Breast epithelium (tissue), 4 donors: Measurements from ENCODE around the gene SLC6A3. TPM values are rescaled to one million over a fixed set of nuclear protein-coding genes. Genes with fewer than 3 reads are reported as not detected.

Experiments used
- DNase-seq, 2 donors: peaks; one replicate each; pipeline ENCODE4 v3.0.0-alpha.2; 2019; ENCODE audit warnings: low spot score in 2 of 2
- H3K27ac ChIP-seq, 2 donors: fragments of 200-600 bp; sonication (generic) in 1 of 2; one replicate each; pipeline ENCODE4 v1.5.1; 2016 to 2019; ENCODE audit warnings: mild to moderate bottlenecking in 1 of 2
- H3K27me3 ChIP-seq, 2 donors: fragments of 200-600 bp; sonication (generic) in 1 of 2; one replicate each; pipeline versions ENCODE4 v1.5.1 to v1.6.0; 2017 to 2019; ENCODE audit warnings: control low read depth in 1 of 2, mild to moderate bottlenecking in 1 of 2
- H3K36me3 ChIP-seq: fragments of 200-600 bp; one replicate; pipeline ENCODE4 v1.5.1; 2019
- H3K4me1 ChIP-seq, 2 donors: fragments of 200-600 bp; sonication (generic); one replicate each; pipeline ENCODE4 v1.5.1; 2016 to 2019; ENCODE audit warnings: control low read depth in 1 of 2
- H3K4me3 ChIP-seq, 3 donors: fragments of 200-600 bp; sonication (generic); 1 replicate in 2 of 3; 2 replicates in 1 of 3; pipeline ENCODE4 v1.5.1; 2016 to 2019; ENCODE audit warnings: mild to moderate bottlenecking in 3 of 3, moderate library complexity in 2 of 3
- H3K9me3 ChIP-seq, 2 donors: fragments of 200-600 bp; sonication (generic) in 1 of 2; one replicate each; pipeline ENCODE4 v1.5.1; 2016 to 2019; ENCODE audit warnings: control low read depth in 1 of 2
- POLR2A ChIP-seq: fragments of 450-650 bp; IDR thresholded peaks from one replicate; pipeline ENCODE4 v1.6.1; 2016; ENCODE audit warnings: antibody characterized with exemption, mild to moderate bottlenecking, moderate library complexity
- POLR2AphosphoS5 ChIP-seq, 3 donors: sonication (generic); formaldehyde crosslinking; IDR thresholded peaks; one replicate each; pipeline ENCODE4 v1.6.1; 2017; ENCODE audit warnings: antibody characterized with exemption in 3 of 3
- intact Hi-C: fragments of 100-400 bp; cut with DNase I; formaldehyde crosslinking; loops from one replicate; pipeline ENCODE4 v1.15.1; 2023; ENCODE audit warnings: low total_unique reads
- total RNA-seq, 3 donors: library from RNA; depleted of rRNA; stranded (reverse); fragments of >200 nt; gene quantifications; one replicate each; pipeline ENCODE4 v1.1.0, GENCODE V29; 2016
- TF ChIP-seq, protein P1 (sequence below), 3 donors: fragments of 450-650 bp; IDR thresholded peaks; one replicate each; pipeline ENCODE4 v1.5.1; 2016 to 2017; ENCODE audit warnings: antibody characterized with exemption in 3 of 3, mild to moderate bottlenecking in 3 of 3, moderate library complexity in 3 of 3

The SLC6A3 gene
- total RNA-seq, 3 donors from 2014 or later = under 0.01 to 0.32 (median 0.15) TPM

- no peak overlapping the region for H3K27ac ChIP-seq
- TF ChIP-seq, protein P1, sequence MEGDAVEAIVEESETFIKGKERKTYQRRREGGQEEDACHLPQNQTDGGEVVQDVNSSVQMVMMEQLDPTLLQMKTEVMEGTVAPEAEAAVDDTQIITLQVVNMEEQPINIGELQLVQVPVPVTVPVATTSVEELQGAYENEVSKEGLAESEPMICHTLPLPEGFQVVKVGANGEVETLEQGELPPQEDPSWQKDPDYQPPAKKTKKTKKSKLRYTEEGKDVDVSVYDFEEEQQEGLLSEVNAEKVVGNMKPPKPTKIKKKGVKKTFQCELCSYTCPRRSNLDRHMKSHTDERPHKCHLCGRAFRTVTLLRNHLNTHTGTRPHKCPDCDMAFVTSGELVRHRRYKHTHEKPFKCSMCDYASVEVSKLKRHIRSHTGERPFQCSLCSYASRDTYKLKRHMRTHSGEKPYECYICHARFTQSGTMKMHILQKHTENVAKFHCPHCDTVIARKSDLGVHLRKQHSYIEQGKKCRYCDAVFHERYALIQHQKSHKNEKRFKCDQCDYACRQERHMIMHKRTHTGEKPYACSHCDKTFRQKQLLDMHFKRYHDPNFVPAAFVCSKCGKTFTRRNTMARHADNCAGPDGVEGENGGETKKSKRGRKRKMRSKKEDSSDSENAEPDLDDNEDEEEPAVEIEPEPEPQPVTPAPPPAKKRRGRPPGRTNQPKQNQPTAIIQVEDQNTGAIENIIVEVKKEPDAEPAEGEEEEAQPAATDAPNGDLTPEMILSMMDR (IDR thresholded peaks at IDR 0.05) = no peak
- TF ChIP-seq POLR2A (no peak), POLR2AphosphoS5 (IDR thresholded peaks at IDR 0.05) (no peak)
- no peak for DNase-seq
- H3K4me1 ChIP-seq = no peaks in the 10 kb centered on the region
- H3K27me3 ChIP-seq = peaks cover 0 to 22% of the 10 kb centered on the region in 2 donors
- no peaks in the 10 kb centered on the region for H3K9me3 ChIP-seq
- no peak overlapping the region for H3K4me3 ChIP-seq
- H3K36me3 ChIP-seq = no peaks in the 10 kb centered on the region
- intact Hi-C loops = no loop called here
These were observed 28.3 kb downstream of the SLC6A3 start for GRCh38 chr5:1416856-1417469.

DNA sequence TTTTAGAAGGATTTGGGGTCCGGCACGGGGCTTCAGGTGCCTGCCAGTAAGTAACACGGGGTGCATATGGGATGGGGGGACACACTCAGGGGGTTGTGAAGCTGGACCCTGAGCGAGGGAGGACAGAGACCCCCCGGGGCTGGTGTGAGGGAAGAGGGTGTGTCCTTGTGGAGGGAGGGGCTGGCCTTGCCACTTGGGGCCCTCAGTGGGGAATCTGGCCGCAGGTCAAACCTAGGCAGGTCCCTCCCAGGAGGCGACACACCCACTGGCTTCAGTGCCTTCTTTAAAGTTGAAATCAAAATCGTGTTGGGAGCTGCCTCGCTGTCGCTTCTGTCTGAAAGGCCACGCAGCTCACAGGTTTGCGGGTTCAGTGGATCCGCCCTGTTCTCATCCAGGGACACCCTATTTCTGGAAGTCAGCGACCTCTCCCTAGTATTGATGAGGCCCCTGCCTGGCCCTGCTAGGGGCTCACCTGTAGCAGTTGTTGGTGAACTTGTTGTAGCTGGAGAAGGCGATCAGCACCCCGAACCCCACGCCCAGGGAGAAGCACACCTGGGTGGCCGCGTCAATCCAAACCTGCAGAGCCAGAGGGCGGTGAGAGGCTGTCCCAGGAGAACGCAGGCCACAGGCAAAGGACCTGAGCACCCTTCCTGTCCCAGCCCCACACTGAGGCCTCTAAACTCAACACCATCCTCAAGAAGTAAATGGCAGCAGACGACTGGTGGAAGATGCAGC lies 29.4 kb downstream of the SLC6A3 start:
- Histone ChIP-seq H3K9me3 (no peaks in the 10 kb centered on the region), H3K36me3 (no peaks in the 10 kb centered on the region), H3K4me3 (no peak overlapping the region), H3K27me3 (peaks cover 0 to 32% of the 10 kb centered on the region in 2 donors), H3K27ac (no peak overlapping the region), H3K4me1 (no peaks in the 10 kb centered on the region)
- TF ChIP-seq POLR2A = no peak
- TF ChIP-seq POLR2AphosphoS5 (IDR thresholded peaks at IDR 0.05) = no peak
- TF ChIP-seq, protein P1 (IDR thresholded peaks at IDR 0.05) = no peak
- intact Hi-C loops = no loop called here
- DNase-seq = no peak

DNA sequence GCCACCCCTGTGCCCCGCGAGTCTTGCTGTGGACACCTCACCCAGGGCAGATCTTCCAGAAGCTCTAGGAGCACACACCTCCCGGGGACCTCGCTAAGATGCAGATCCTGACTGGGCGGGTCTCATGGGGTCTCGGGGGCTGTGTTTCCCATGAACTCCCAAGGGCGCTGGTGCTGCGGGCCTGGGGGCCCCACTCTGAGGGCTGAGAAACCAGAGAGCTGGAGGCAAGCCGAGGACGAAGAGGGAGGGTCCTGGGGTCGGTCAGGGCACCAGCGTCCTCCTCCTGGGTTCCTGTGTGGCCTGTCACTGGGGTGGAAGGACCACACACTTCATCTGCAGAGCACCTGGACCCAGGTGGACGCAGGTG lies 30.2 kb downstream of the SLC6A3 start:
- TF ChIP-seq POLR2A (no peak), POLR2AphosphoS5 (IDR thresholded peaks at IDR 0.05) (no peak)
- TF ChIP-seq, protein P1 (IDR thresholded peaks at IDR 0.05) = no peak
- no peaks in the 10 kb centered on the region for H3K4me1 ChIP-seq
- no peak for DNase-seq
- no peak overlapping the region for H3K27ac ChIP-seq
- H3K27me3 ChIP-seq = peaks cover 0 to 34% of the 10 kb centered on the region in 2 donors
- H3K9me3 ChIP-seq = no peaks in the 10 kb centered on the region
- H3K4me3 ChIP-seq = no peak overlapping the region
- no peaks in the 10 kb centered on the region for H3K36me3 ChIP-seq
- intact Hi-C loops = no loop called here

- Histone ChIP-seq H3K9me3 (no peaks in the 10 kb centered on the region), H3K4me1 (no peaks in the 10 kb centered on the region), H3K27ac (no peak overlapping the region), H3K27me3 (peaks cover 0 to 35% of the 10 kb centered on the region in 2 donors), H3K4me3 (no peak overlapping the region), H3K36me3 (no peaks in the 10 kb centered on the region)
- TF ChIP-seq POLR2AphosphoS5 (IDR thresholded peaks at IDR 0.05) (no peak), POLR2A (no peak)
- TF ChIP-seq, protein P1 (IDR thresholded peaks at IDR 0.05) = no peak
- intact Hi-C loops = no loop called here
- no peak for DNase-seq
These were observed 30.8 kb downstream of the SLC6A3 start for GRCh38 chr5:1414311-1415058.
